H1 (cell line): ENCODE results near the gene UBE2E3. TPM values are rescaled to one million over a fixed set of nuclear protein-coding genes. Genes with fewer than 3 reads are reported as not detected.

Experiments
- CTCF ChIA-PET: fragments of 300-600 bp; sonication (Branson Sonifier 250); formaldehyde crosslinking; loops from one replicate; lab custom pipeline; 2021; ENCODE audit not compliant: partially characterized antibody; lab: Charles Lee
- POLR2A ChIA-PET: fragments of 300-600 bp; sonication (Branson Sonifier 250); formaldehyde crosslinking; loops from one replicate; lab custom pipeline; 2021; ENCODE audit warnings: inconsistent platforms; ENCODE audit not compliant: partially characterized antibody; lab: Charles Lee
- DNase-seq, 2 experiments: peaks; one replicate each; pipeline versions ENCODE4 v3.0.0 to v3.0.0-alpha.2; 2010 to 2022; ENCODE audit warnings: low spot score in 2 of 2, low read depth in 1 of 2, mixed read lengths in 1 of 2
- FAIRE-seq: peaks from 2 replicates; lab custom pipeline; 2011; peaks lifted over from hg19 to GRCh38; lab: Jason Lieb, UNC
- H2AFZ ChIP-seq: 2 replicates; pipeline ENCODE4 v1.8.1; 2012; ENCODE audit warnings: low read length, inconsistent platforms
- H2AK5ac ChIP-seq: 2 replicates; pipeline ENCODE4 v1.6.1; 2013; ENCODE audit warnings: low read depth, low read length
- H2BK120ac ChIP-seq: replicated peaks from 2 replicates; pipeline ENCODE3; 2013; ENCODE audit warnings: low read depth, low read length, inconsistent platforms
- H2BK12ac ChIP-seq: 2 replicates; pipeline ENCODE4 v1.6.1; 2013; ENCODE audit warnings: low read depth, low read length
- H2BK15ac ChIP-seq: 2 replicates; pipeline ENCODE4 v1.6.1; 2013; ENCODE audit warnings: low read length
- H2BK20ac ChIP-seq: 2 replicates; pipeline ENCODE4 v1.6.1; 2013; ENCODE audit warnings: low read length
- H2BK5ac ChIP-seq: 2 replicates; pipeline ENCODE4 v1.6.1; 2013; ENCODE audit warnings: low read depth, low read length
- H3K14ac ChIP-seq: 2 replicates; pipeline ENCODE4 v1.6.1; 2013; ENCODE audit warnings: inconsistent platforms; ENCODE audit not compliant: insufficient read length
- H3K18ac ChIP-seq: 2 replicates; pipeline ENCODE4 v1.6.1; 2013; ENCODE audit warnings: low read length; ENCODE audit errors: extremely low read depth
- H3K23ac ChIP-seq: 2 replicates; pipeline ENCODE4 v1.6.1; 2013; ENCODE audit warnings: inconsistent platforms; ENCODE audit not compliant: insufficient read length
- H3K23me2 ChIP-seq: 2 replicates; pipeline ENCODE4 v1.6.1; 2013; ENCODE audit warnings: low read depth, low read length
- H3K27ac ChIP-seq: 2 replicates; pipeline ENCODE4 v1.6.1; 2011; ENCODE audit warnings: low read depth, low read length, inconsistent platforms
- H3K27me3 ChIP-seq, 4 experiments: replicated peaks in 1 of 4; 1 replicate in 1 of 4; 2 replicates in 3 of 4; pipeline versions ENCODE4 v1.6.1 to v1.8.1; 2011 to 2013; ENCODE audit warnings: low read length in 3 of 4, mild to moderate bottlenecking in 3 of 4, inconsistent platforms in 2 of 4, mixed read lengths in 2 of 4, moderate library complexity in 1 of 4; ENCODE audit not compliant: control insufficient read depth in 3 of 4, insufficient read depth in 3 of 4; ENCODE audit errors: extremely low read depth in 1 of 4
- H3K36me3 ChIP-seq, 4 experiments: 2 replicates each; pipeline versions ENCODE4 v1.6.1 to v1.8.1; 2011 to 2013; ENCODE audit warnings: mild to moderate bottlenecking in 4 of 4, low read length in 3 of 4, moderate library complexity in 2 of 4, control low read depth in 1 of 4, inconsistent platforms in 1 of 4; ENCODE audit not compliant: insufficient read depth in 4 of 4, control insufficient read depth in 2 of 4
- H3K4ac ChIP-seq: replicated peaks from 2 replicates; pipeline ENCODE3; 2013; ENCODE audit warnings: low read length, low read depth, mixed read lengths, inconsistent platforms; ENCODE audit not compliant: insufficient read length
- H3K4me1 ChIP-seq, 4 experiments: replicated peaks in 1 of 4; 1 replicate in 1 of 4; 2 replicates in 3 of 4; pipeline versions ENCODE4 v1.6.1 to v1.8.1; 2011 to 2013; ENCODE audit warnings: low read length in 3 of 4, inconsistent platforms in 2 of 4, mixed read lengths in 1 of 4; ENCODE audit not compliant: insufficient read depth in 4 of 4, control insufficient read depth in 3 of 4
- H3K4me2 ChIP-seq, 2 experiments: 2 replicates each; pipeline versions ENCODE4 v1.6.1 to v1.8.1; 2011 to 2013; ENCODE audit warnings: low read depth in 2 of 2, low read length in 2 of 2, control low read depth in 1 of 2, inconsistent platforms in 1 of 2, mild to moderate bottlenecking in 1 of 2; ENCODE audit not compliant: insufficient read depth in 1 of 2
- H3K4me3 ChIP-seq, 4 experiments: fragments of 200-600, 300-600 bp in 1 of 4; sonication (generic), shearing (Covaris generic), sonication (Bioruptor Twin) in 1 of 4; 2 replicates each; pipeline versions ENCODE4 v1.5.1 to v1.8.1; 2011 to 2016; ENCODE audit warnings: low read length in 4 of 4, low read depth in 3 of 4, control low read depth in 2 of 4, inconsistent platforms in 2 of 4, mild to moderate bottlenecking in 2 of 4, mixed read lengths in 1 of 4, moderate library complexity in 1 of 4; ENCODE audit not compliant: insufficient read depth in 2 of 4; ENCODE audit errors: extremely low read depth in 1 of 4
- H3K56ac ChIP-seq: replicated peaks from 2 replicates; pipeline ENCODE3; 2013; ENCODE audit warnings: low read depth, mild to moderate bottlenecking, mixed read lengths, low read length, inconsistent platforms; ENCODE audit not compliant: insufficient read length
- H3K79me1 ChIP-seq: 2 replicates; pipeline ENCODE4 v1.6.1; 2013; ENCODE audit warnings: low read depth, low read length, control low read depth
- H3K79me2 ChIP-seq, 2 experiments: 2 replicates each; pipeline versions ENCODE4 v1.6.1 to v1.8.1; 2012 to 2013; ENCODE audit warnings: low read length in 2 of 2, mild to moderate bottlenecking in 2 of 2, inconsistent platforms in 1 of 2; ENCODE audit not compliant: insufficient read depth in 2 of 2, control insufficient read depth in 1 of 2
- H3K9ac ChIP-seq, 4 experiments: replicated peaks in 1 of 4; 1 replicate in 1 of 4; 2 replicates in 3 of 4; pipeline versions ENCODE4 v1.6.1 to v1.8.1; 2011 to 2013; ENCODE audit warnings: low read depth in 3 of 4, low read length in 3 of 4, control low read depth in 2 of 4, mild to moderate bottlenecking in 2 of 4, moderate library complexity in 2 of 4, inconsistent platforms in 1 of 4; ENCODE audit errors: extremely low read depth in 1 of 4
- H3K9me3 ChIP-seq, 2 experiments: 2 replicates each; pipeline versions ENCODE4 v1.6.1 to v1.8.1; 2012 to 2013; ENCODE audit warnings: mild to moderate bottlenecking in 2 of 2, moderate library complexity in 2 of 2, control low read depth in 1 of 2, inconsistent platforms in 1 of 2, low read depth in 1 of 2, low read length in 1 of 2, mixed read lengths in 1 of 2; ENCODE audit not compliant: insufficient read depth in 2 of 2
- H4K20me1 ChIP-seq, 2 experiments: replicated peaks in 1 of 2; 2 replicates each; pipeline versions ENCODE3 to v1.8.1; 2011 to 2013; ENCODE audit warnings: inconsistent platforms in 2 of 2, low read length in 2 of 2, mild to moderate bottlenecking in 1 of 2; ENCODE audit not compliant: insufficient read depth in 2 of 2, control insufficient read depth in 1 of 2
- H4K5ac ChIP-seq: 2 replicates; pipeline ENCODE4 v1.6.1; 2013; ENCODE audit warnings: low read length, low read depth, mixed read lengths, inconsistent platforms; ENCODE audit not compliant: insufficient read length
- H4K8ac ChIP-seq: 2 replicates; pipeline ENCODE4 v1.8.0; 2013; ENCODE audit warnings: mild to moderate bottlenecking, moderate library complexity, low read length, inconsistent platforms; ENCODE audit not compliant: insufficient read depth; ENCODE audit errors: extremely low read depth
- H4K91ac ChIP-seq: replicated peaks from 2 replicates; pipeline ENCODE3; 2013; ENCODE audit warnings: low read length, mixed read lengths, inconsistent platforms; ENCODE audit not compliant: insufficient read length
- KDM1A ChIP-seq: fragments of 200-600, 300-600 bp; sonication (generic); IDR thresholded peaks from 2 replicates; pipeline ENCODE4 v1.7.1; 2016; ENCODE audit warnings: mild to moderate bottlenecking, low read length, borderline replicate concordance
- TCF12 ChIP-seq: IDR thresholded peaks from 2 replicates; pipeline ENCODE4 v1.6.1; 2011; ENCODE audit warnings: low read depth, mild to moderate bottlenecking, low read length
- WGBS, 2 experiments: shearing (Covaris generic) in 1 of 2; methylation state at CpG; one replicate each; pipeline versions ENCODE4 v1.1.6 to v1.1.7; 2013 to 2015; ENCODE audit warnings: low lambda C conversion rate in 2 of 2, mixed read lengths in 2 of 2, inconsistent platforms in 1 of 2, low coverage in 1 of 2, missing lambda C conversion rate in 1 of 2; ENCODE audit not compliant: insufficient replicate concordance in 2 of 2, insufficient coverage in 1 of 2, insufficient read length in 1 of 2; ENCODE audit errors: extremely low coverage in 1 of 2, missing lambda C conversion rate in 1 of 2; 5-methylcytosine and 5-hydroxymethylcytosine counted together
- polyA plus RNA-seq, 7 experiments: library from polyadenylated mRNA; depleted of rRNA in 3 of 7; stranded (reverse) in 5 of 7; unstranded in 2 of 7; fragments of >200 nt in 5 of 7; fragments of 200-250 nt in 2 of 7; gene quantifications; 1 replicate in 5 of 7; 2 replicates in 1 of 7; 4 replicates in 1 of 7; pipeline versions ENCODE4 v1.2.1 to v1.2.3, GENCODE V29; 2011 to 2013; ENCODE audit warnings: missing spikeins in 2 of 7, mixed read lengths in 2 of 7
- total RNA-seq: library from RNA; stranded (reverse); fragmentation: NEBNext Ultra II Directional; extraction: Animal tissue kit (Norgen Biotek cat#: 25700); gene quantifications from 2 replicates; pipeline ENCODE4 v1.2.1, GENCODE V29; 2021

Gene UBE2E3
- total and polyA plus RNA-seq, 2 of the 8 experiments (the other 6 are each of a cell fraction or from before 2014, with no cell fraction given): 106 to 132 TPM

GRCh38 chr2:180990794-180991193 is 10.4 kb downstream of the UBE2E3 start:
- Histone ChIP-seq H4K5ac (no peak overlapping the region), H2BK20ac (no peak overlapping the region), H3K4me2 (no peak overlapping the region), H4K91ac (no peak overlapping the region), H3K79me2 (peaks cover 0 to 99% of the 10 kb centered on the region in 2 experiments; a peak in 3 of 4 replicates), H4K8ac (no peak overlapping the region), H3K27ac (no peak overlapping the region), H2AK5ac (no peak overlapping the region), H3K4me1 (peaks cover 0 to 3% (median under 1%) of the 10 kb centered on the region in 4 experiments; a peak in 3 of 7 replicates), H4K20me1 (peaks cover 0 to 2% of the 10 kb centered on the region in 2 experiments), H2BK15ac (no peak overlapping the region), H3K4ac (no peak overlapping the region), H3K56ac (no peak overlapping the region), H2BK120ac (no peak overlapping the region), H3K9ac (no peak overlapping the region), H3K36me3 (peaks cover 0 to 1% (median 0%) of the 10 kb centered on the region in 4 experiments; a peak in 2 of 8 replicates), H3K18ac (no peak overlapping the region), H2BK12ac (no peak overlapping the region), H3K9me3 (no peaks in the 10 kb centered on the region), H2BK5ac (no peak overlapping the region), H3K23me2 (no peaks in the 10 kb centered on the region), H3K27me3 (no peaks in the 10 kb centered on the region), H3K79me1 (no peaks in the 10 kb centered on the region; the same call in 1 of the 2 replicates), H3K23ac (no peak overlapping the region), H3K4me3 (no peak overlapping the region), H3K14ac (no peak overlapping the region), H2AFZ (no peak overlapping the region)
- POLR2A ChIA-PET: interaction anchor here (3.3 kb wide), 1 partner anchor 10 kb away, joined by 17 read pairs; the partner anchor contains the start of gene UBE2E3
- CTCF ChIA-PET: interaction anchor here (0.6 to 3.5 kb wide), 4 partner anchors 10 to 1908 kb away, joined by 3 to 18 read pairs (median 9); partner anchors contain the start of gene UBE2E3
- FAIRE-seq (no peak), DNase-seq (no peak)
- WGBS, 2 experiments: 96% methylated on average over 1 of the region's 1 CpG; no CpG with 5 or more reads in 1 of the 2 experiments
- no peak for TF ChIP-seq TCF12
- no peak for TF ChIP-seq KDM1A
